ENCODE data around the gene APBA2. TPM values are rescaled to one million over a fixed set of nuclear protein-coding genes. Genes with fewer than 3 reads are reported as not detected.

APBA2 gene
- total RNA-seq, 4 donors from 2014 or later = 7.7 to 14.4 (median 11.6) TPM

- DNase-seq = no peak
- Histone ChIP-seq H3K27ac (no peak overlapping the region), H3K4me3 (replicated peaks in 1 of 3) (no peak overlapping the region), H3K27me3 (no peaks in the 10 kb centered on the region), H3K4me1 (no peaks in the 10 kb centered on the region), H3K9me3 (no peaks in the 10 kb centered on the region), H3K36me3 (no peaks in the 10 kb centered on the region)
- WGBS, 2 donors = 94 to 97% methylated on average over 13 to 14 of the region's 14 CpGs
- intact Hi-C loops (cut with DNase I) = no loop called here
- no peak for TF ChIP-seq CTCF (IDR thresholded peaks at IDR 0.05)
- no peak for TF ChIP-seq POLR2A (IDR thresholded peaks at IDR 0.05)
Measured at GRCh38 chr15:29092376-29093064, 206.7 kb downstream of the APBA2 start.

GRCh38 chr15:29093065-29093435 is 207.3 kb downstream of the APBA2 start:
- H3K9me3 ChIP-seq = no peaks in the 10 kb centered on the region
- no peaks in the 10 kb centered on the region for H3K36me3 ChIP-seq
- H3K27ac ChIP-seq = no peak overlapping the region
- no peak for TF ChIP-seq POLR2A (IDR thresholded peaks at IDR 0.05)
- TF ChIP-seq CTCF (IDR thresholded peaks at IDR 0.05) = no peak
- no peaks in the 10 kb centered on the region for H3K4me1 ChIP-seq
- WGBS, 2 donors = 89 to 97% methylated on average over 14 to 17 of the region's 17 CpGs
- H3K4me3 ChIP-seq (replicated peaks in 1 of 3) = no peak overlapping the region
- intact Hi-C loops (cut with DNase I) = no loop called here
- H3K27me3 ChIP-seq = no peaks in the 10 kb centered on the region
- DNase-seq = no peak

GRCh38 chr15:29093696-29094343 is 208.0 kb downstream of the APBA2 start:
- Histone ChIP-seq H3K9me3 (no peaks in the 10 kb centered on the region), H3K4me3 (replicated peaks in 1 of 3) (no peak overlapping the region), H3K36me3 (no peaks in the 10 kb centered on the region), H3K27me3 (no peaks in the 10 kb centered on the region), H3K27ac (no peak overlapping the region), H3K4me1 (no peaks in the 10 kb centered on the region)
- intact Hi-C loops (cut with DNase I) = no loop called here
- no peak for DNase-seq
- 93 to 98% methylated on average over 8 to 12 of the region's 12 CpGs for WGBS, 2 donors
- TF ChIP-seq CTCF (IDR thresholded peaks at IDR 0.05) (no peak), POLR2A (IDR thresholded peaks at IDR 0.05) (no peak)

GRCh38 chr15:29094711-29095110 is 208.9 kb downstream of the APBA2 start:
- no peaks in the 10 kb centered on the region for H3K36me3 ChIP-seq
- no peak for DNase-seq
- H3K4me3 ChIP-seq (replicated peaks in 1 of 3) = no peak overlapping the region
- no peaks in the 10 kb centered on the region for H3K27me3 ChIP-seq
- no peaks in the 10 kb centered on the region for H3K4me1 ChIP-seq
- TF ChIP-seq CTCF (IDR thresholded peaks at IDR 0.05) (no peak), POLR2A (IDR thresholded peaks at IDR 0.05) (no peak)
- H3K9me3 ChIP-seq = no peaks in the 10 kb centered on the region
- H3K27ac ChIP-seq = no peak overlapping the region
- intact Hi-C loops (cut with DNase I) = no loop called here
- 89 to 95% methylated on average over 2 of the region's 2 CpGs for WGBS, 2 donors

- H3K4me1 ChIP-seq = no peaks in the 10 kb centered on the region
- TF ChIP-seq POLR2A (IDR thresholded peaks at IDR 0.05) (no peak), CTCF (IDR thresholded peaks at IDR 0.05) (no peak)
- H3K4me3 ChIP-seq (replicated peaks in 1 of 3) = no peak overlapping the region
- H3K9me3 ChIP-seq = no peaks in the 10 kb centered on the region
- no peak for DNase-seq
- H3K27ac ChIP-seq = no peak overlapping the region
- 96 to 97% methylated on average over 9 of the region's 9 CpGs for WGBS, 2 donors
- H3K27me3 ChIP-seq = no peaks in the 10 kb centered on the region
- H3K36me3 ChIP-seq = no peaks in the 10 kb centered on the region
- intact Hi-C loops (cut with DNase I) = no loop called here
Measured at GRCh38 chr15:29095746-29096145, 210.0 kb downstream of the APBA2 start.
